ENCODE results near the gene RTTN. TPM values are rescaled to one million over a fixed set of nuclear protein-coding genes. Genes with fewer than 3 reads are reported as not detected.

The RTTN gene
- total RNA-seq, 1 donor from 2014 or later = 12.1 TPM

DNA sequence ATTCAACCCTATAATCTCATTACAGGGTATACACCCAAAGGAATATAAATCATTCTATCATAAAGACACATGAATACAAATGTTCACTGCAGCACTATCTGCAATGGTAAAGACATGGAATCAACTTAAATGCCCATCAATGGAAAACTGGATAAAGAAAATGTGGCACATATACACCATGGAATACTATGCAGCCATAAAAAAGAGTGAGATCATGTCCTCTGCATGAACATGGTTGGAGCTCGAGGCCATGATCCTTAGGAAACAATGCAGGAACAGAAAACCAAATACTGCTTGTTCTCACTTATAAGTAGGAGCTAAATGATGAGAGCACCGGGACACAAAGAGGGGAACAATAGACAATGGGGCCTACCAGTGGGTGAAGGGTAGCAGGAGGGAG is 169.3 kb downstream of the RTTN start:
- TF ChIP-seq, protein P1, sequence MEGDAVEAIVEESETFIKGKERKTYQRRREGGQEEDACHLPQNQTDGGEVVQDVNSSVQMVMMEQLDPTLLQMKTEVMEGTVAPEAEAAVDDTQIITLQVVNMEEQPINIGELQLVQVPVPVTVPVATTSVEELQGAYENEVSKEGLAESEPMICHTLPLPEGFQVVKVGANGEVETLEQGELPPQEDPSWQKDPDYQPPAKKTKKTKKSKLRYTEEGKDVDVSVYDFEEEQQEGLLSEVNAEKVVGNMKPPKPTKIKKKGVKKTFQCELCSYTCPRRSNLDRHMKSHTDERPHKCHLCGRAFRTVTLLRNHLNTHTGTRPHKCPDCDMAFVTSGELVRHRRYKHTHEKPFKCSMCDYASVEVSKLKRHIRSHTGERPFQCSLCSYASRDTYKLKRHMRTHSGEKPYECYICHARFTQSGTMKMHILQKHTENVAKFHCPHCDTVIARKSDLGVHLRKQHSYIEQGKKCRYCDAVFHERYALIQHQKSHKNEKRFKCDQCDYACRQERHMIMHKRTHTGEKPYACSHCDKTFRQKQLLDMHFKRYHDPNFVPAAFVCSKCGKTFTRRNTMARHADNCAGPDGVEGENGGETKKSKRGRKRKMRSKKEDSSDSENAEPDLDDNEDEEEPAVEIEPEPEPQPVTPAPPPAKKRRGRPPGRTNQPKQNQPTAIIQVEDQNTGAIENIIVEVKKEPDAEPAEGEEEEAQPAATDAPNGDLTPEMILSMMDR (conservative IDR thresholded peaks at IDR 0.05; ENCODE audit: low read depth, low read length) = no peak
- no peak overlapping the region for H3K4me3 ChIP-seq (ENCODE audit: low read depth, low read length)
- no peak for DNase-seq (ENCODE audit: low read depth)

DNA sequence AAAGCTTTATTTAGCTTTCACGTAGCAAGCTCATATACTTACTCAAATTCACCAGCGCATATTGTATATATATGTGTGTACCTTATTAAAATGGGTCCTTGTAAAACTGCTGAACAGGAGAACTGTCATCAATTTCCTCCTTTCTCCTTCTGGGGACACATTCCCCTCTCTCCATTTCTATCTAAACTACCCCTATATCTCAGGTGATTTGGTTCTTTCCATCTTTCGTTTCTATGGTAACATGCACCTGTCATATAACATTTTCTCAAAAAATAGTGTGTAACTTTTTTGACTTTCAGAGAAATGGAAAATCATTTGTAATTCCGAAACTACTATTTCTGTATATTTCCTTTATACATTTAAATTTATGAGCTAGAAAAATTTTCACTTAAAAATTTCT is 174.3 kb downstream of the RTTN start:
- DNase-seq (ENCODE audit: low read depth) = no peak
- H3K4me3 ChIP-seq (ENCODE audit: low read depth, low read length) = no peak overlapping the region
- TF ChIP-seq, protein P1 (conservative IDR thresholded peaks at IDR 0.05; ENCODE audit: low read depth, low read length) = no peak

DNA sequence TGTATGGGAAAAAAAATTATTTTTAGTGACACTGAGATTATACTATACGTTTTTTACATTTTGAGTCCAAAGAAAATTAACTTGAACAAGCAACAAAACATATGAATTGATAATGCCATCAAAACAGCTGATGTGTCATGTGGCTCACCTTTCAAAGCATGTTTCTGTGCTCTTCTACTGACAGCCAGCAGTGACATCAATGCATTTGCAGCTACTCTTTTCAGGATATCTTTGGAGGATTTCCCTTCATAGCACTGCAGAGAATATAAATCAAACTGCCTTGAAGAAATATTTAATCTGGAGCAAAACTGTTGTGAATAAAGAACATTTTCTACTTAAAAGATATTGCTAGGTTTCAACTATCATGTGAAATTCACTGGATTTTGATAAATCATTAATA is 174.8 kb downstream of the RTTN start:
- TF ChIP-seq, protein P1 (conservative IDR thresholded peaks at IDR 0.05; ENCODE audit: low read depth, low read length) = no peak
- H3K4me3 ChIP-seq (ENCODE audit: low read depth, low read length) = no peak overlapping the region
- no peak for DNase-seq (ENCODE audit: low read depth)

DNA sequence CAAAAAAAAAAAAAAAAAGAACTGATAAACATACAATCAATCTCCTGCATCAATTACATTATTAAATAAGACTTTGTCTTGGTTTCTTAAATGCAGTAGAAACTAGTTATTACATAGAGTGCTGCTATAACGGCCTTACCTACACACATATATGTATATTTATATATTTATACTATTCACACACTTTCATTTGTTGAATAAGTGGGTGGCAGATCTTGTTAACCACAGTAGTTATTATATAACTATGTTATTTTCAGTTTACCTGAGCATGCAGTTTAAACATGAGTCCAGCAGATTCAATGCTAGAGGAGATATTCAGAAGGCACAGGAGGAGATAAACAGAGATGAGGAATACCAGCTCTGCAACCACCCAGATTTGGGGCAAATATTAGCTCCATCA is 176.3 kb downstream of the RTTN start:
- TF ChIP-seq, protein P1 (conservative IDR thresholded peaks at IDR 0.05; ENCODE audit: low read depth, low read length) = no peak
- DNase-seq (ENCODE audit: low read depth) = no peak

DNA sequence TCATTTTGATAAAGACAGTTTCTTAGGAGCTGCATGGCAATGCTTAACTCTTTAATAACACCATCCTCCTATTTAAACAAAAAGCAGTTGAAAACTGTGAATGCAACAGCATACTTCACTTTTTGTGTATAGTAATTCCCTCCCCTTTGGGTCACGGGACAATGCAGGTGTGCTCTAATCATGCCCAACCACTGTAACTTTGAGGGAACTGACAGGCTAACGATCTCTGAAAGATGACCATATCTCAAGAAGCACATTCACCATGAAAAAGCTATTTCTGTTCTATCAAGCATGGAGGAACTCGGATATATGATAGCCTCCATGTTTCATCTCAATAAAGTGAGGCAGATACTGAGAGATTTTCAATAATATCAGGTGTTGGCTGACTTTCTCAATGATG is 176.8 kb downstream of the RTTN start:
- no peak for DNase-seq (ENCODE audit: low read depth)
- TF ChIP-seq, protein P1 (conservative IDR thresholded peaks at IDR 0.05; ENCODE audit: low read depth, low read length) = no peak
- H3K4me3 ChIP-seq (ENCODE audit: low read depth, low read length) = no peak overlapping the region

More for the DNA sequence above, 176.3 kb downstream of the RTTN start:
- no peak overlapping the region for H3K4me3 ChIP-seq (ENCODE audit: low read depth, low read length)

DNA sequence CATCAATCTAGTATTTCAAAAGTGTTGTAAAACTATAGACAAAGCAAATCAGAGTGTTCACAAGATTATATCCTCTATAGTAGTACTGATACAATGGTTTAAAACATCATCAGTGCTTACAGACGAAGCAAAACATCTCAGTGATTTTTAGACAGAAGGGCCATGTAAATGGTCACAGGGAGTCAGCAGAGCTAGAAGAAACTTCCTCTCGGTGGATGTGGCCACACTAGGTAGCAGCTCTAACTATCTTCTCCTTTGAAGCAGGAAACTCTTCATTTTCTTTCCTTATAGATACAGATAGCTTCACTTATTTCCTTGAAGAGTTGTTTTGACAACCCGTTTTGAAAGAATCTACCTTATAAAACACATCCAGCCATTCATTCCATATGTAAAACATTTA is 177.4 kb downstream of the RTTN start:
- no peak for DNase-seq (ENCODE audit: low read depth)
- TF ChIP-seq, protein P1 (conservative IDR thresholded peaks at IDR 0.05; ENCODE audit: low read depth, low read length) = no peak
- no peak overlapping the region for H3K4me3 ChIP-seq (ENCODE audit: low read depth, low read length)

DNA sequence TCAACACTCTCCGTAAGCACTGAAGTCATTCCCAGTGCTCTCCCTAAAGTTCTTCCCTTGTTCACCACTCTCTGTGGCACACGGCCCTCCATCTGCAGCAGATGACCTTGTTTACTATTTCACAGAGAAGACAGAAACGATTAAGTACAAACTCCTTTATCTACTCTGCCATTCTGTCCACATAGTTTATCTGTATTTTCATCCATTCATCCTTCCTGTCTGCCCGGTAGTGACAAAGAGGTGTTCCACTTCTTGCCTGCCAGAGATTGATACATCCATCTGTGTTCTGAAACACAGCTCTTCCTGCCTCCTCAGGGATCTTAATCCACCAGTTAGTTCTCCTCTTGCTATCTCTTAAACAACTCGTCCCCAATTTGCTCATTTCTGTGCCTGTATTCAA is 179.9 kb downstream of the RTTN start:
- TF ChIP-seq, protein P1 (conservative IDR thresholded peaks at IDR 0.05; ENCODE audit: low read depth, low read length) = no peak
- no peak for DNase-seq (ENCODE audit: low read depth)
- H3K4me3 ChIP-seq (ENCODE audit: low read depth, low read length) = no peak overlapping the region

Measured in epithelial cell of proximal tubule (primary cell).